ENCODE results near the gene KRT31. TPM values are rescaled to one million over a fixed set of nuclear protein-coding genes. Genes with fewer than 3 reads are reported as not detected.

The KRT31 gene
- total and polyA plus RNA-seq, 2 of the 8 experiments (the other 6 are each of a cell fraction or from before 2014, with no cell fraction given): not detected

DNA sequence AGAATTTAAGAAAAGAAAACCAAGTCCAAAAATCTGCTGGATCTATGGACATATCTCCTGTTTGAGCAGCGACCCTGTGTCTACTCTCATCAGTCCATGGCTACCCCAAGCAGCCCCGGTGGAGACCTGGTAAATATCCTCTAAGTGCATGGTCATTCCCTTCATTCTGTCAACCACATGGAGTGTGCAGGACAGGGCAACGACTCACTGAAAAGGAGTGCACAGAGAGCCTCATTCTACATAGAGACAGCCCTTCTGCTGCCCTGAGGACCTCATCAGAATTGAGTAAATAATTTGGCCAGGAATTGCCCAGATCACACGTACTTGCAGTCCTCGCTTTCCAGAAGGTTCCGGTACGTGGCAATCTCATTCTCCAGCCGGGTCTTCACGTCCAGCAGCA is 40.4 kb upstream of the KRT31 start (continued):
- TF ChIP-seq, protein P1, sequence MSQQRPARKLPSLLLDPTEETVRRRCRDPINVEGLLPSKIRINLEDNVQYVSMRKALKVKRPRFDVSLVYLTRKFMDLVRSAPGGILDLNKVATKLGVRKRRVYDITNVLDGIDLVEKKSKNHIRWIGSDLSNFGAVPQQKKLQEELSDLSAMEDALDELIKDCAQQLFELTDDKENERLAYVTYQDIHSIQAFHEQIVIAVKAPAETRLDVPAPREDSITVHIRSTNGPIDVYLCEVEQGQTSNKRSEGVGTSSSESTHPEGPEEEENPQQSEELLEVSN (IDR thresholded peaks at IDR 0.05): no peak
- no peak for TF ChIP-seq SIN3A (conservative IDR thresholded peaks at IDR 0.05 in 1 of 2, IDR thresholded peaks at IDR 0.05 in 1 of 2; ENCODE audit: low read depth in 1 of 2, low read length in 2 of 2)
- TF ChIP-seq POU5F1 (IDR thresholded peaks at IDR 0.05; ENCODE audit: low read depth, low read length): no peak
- TF ChIP-seq RAD21 (IDR thresholded peaks at IDR 0.05 in 1 of 2, conservative IDR thresholded peaks at IDR 0.05 in 1 of 2; ENCODE audit: low read depth in 2 of 2, low read length in 2 of 2): no peak
- no peak for TF ChIP-seq SP4 (IDR thresholded peaks at IDR 0.05; ENCODE audit: low read length)
- TF ChIP-seq JUN (IDR thresholded peaks at IDR 0.05; ENCODE audit: low read depth, low read length): no peak
- TF ChIP-seq KDM4A (IDR thresholded peaks at IDR 0.05; ENCODE audit: low read depth, low read length, severe bottlenecking): no peak
- no peak for TF ChIP-seq SP2 (IDR thresholded peaks at IDR 0.05; ENCODE audit: low read length)
